CD4-positive, alpha-beta T cell treated with Interleukin-17A for 4 hours (primary cell): ENCODE measurements around the gene FAM162A.
"Not testable (repeated sequence)": the region's sequence is repeated elsewhere in the genome, so short reads cannot be mapped to it uniquely, and the experiment has no call there.

Experiments used
- DNase-seq: peaks from one replicate; pipeline ENCODE4 v3.0.0-alpha.2; 2020; ENCODE audit warnings: mixed read lengths

Gene FAM162A

GRCh38 chr3:122421836-122422235, 37.9 kb downstream of the FAM162A start:
- no peak for DNase-seq

DNA sequence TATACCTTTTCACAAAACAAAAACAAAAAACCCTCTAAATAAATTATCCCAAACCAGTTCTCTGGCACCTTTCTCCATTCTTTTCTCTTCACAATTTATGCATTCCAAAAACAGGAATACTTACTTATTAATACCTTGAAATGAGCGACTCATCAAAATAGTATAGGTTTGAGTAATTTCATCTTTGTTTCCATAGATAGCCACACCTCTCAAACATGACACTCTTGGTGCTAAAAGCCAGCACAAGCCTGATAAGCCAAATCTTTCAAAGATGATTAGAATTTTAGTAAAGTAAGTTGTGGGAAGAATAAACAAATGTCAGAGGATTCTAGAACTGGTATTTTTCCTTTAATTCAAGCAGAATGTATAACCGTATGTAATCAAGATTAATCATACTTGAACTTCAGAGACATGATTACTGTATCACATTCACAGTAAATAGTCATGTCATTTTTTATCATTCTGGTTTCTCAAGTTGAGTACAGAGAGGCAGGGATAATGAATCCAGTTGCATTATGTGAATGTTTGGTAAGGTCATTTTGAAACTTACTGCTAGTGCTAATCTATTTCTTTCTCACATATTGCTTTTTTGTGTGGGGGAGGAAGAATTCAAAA, 44.0 kb downstream of the FAM162A start:
- no peak for DNase-seq

GRCh38 chr3:122430371-122430770, 46.4 kb downstream of the FAM162A start:
- DNase-seq: no peak

DNA sequence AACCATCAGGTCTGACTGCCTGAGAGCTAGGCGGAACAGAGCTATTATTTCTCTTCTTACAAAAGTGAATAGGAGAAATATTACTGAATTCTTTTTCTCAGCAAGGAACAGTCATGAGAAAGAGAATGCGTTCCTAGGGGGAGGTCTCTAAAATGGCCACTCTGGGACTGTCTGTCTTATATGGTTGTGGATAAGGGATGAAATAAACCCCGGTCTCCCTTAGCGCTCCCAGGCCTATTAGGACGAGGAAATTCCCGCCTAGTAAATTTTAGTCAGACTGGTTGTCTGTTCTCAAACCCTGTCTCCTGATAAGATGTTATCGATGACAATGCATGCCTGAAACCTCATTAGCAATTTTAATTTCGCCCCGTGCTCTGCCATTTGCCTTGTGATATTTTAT, 52.0 kb downstream of the FAM162A start:
- no peak for DNase-seq

DNA sequence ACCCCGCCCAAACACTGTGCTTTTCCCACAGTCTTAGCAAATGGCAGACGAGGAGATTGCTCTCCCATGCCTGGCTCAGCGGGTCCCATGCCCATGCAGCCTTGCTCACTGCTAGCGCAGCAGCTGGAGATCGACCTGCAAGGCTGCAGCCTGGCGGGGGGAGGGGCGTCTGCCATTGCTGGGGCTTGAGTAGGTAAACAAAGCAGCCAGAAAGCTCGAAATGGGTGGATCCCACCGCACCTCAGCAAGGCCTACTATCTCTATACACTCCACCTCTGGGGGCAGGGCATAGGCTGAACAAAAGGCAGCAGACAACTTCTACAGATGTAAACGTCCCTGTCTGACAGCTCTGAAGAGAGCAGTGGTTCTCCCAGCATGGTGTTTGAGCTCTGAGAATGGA, 59.1 kb downstream of the FAM162A start:
- DNase-seq: no peak

GRCh38 chr3:122443762-122444490, 59.9 kb downstream of the FAM162A start:
- DNase-seq: not testable (repeated sequence)

DNA sequence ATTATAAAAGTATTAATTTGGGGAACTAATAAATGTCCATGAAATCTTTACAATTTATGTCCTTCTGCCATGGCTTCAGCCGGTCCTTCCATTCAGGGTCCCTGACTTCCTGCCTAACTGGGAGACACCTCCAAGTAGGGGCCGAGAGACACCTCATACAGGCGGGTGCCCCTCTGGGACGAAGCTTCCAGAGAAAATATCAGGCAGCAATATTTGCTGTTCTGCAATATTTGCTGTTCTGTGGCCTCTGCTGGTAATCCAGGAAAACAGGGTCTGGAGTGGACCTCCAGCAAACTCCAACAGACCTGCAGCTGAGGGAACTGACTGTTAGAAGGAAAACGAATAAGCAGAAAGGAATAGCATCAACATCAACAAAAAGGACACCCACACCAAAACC, 60.5 kb downstream of the FAM162A start:
- not testable (repeated sequence) for DNase-seq

DNA sequence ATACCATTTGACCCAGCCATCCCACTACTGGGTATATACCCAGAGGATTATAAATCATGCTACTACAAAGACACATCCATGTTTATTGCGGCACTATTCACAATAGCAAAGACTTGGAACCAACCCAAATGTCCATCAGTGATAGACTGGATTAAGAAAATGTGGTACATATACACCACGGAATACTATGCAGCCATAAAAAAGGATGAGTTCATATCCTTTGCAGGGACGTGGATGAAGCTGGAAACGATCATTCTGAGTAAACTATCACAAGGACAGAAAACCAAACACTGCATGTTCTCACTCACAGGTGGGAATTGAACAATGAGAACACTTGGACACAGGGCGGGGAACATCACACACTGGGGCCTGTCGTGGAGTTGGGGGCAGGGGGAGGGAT, 64.2 kb downstream of the FAM162A start:
- not testable (repeated sequence) for DNase-seq

DNA sequence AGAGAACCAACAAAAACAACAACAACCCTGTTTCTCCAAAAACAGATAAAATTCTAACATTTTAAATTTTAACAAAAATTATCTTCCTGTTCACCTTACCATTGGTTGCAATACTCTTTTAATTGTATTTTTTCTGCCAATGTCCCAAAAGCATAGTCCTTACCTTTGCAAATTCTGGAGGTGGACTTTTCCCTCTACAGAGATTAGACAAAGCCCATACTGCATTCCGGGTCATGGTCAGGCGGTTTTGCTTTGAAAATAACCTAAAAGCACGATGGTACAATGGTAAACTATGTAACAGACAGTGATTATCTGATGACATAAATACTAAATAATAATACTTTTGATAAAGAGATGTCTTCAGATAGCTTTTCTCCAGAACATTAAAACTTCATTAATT, 67.4 kb downstream of the FAM162A start:
- DNase-seq: no peak

DNA sequence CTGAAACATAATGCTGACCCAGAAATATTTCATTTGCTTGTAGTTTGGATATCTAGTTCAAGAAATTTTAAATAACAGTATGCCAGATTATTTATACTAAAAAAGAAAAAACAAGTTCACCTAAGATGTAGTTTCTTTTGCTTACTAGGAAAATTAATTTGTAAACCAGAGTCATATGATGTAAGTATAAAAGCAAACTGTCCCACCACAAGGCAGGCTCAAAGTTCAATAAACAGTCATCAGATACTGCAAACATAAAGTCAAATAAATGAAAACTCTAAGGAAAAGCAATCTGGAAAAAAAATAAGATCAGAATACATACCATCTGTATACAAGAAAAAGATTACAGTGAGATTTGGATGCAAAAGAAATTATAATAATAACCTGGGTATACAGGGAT, 72.1 kb downstream of the FAM162A start:
- DNase-seq: no peak

DNA sequence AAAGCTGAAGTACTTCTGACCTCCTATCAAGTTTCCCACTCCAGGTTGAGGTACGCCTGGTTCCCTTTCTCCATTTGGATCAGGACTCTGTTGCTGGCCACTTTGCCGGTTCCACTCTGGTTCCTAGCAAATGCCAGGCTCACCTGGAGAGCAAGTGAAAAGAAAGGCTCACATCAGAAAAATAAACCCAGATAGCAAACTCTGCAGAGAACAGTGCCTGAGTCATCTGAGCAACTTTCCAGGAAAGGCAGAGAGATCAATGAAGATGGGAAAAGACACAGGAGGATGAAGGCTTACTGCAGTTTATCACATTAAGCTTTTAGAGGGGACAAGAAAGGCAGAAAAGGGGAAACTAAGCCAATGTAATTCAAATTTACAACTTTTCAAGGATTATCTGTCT, 73.7 kb downstream of the FAM162A start:
- no peak for DNase-seq

DNA sequence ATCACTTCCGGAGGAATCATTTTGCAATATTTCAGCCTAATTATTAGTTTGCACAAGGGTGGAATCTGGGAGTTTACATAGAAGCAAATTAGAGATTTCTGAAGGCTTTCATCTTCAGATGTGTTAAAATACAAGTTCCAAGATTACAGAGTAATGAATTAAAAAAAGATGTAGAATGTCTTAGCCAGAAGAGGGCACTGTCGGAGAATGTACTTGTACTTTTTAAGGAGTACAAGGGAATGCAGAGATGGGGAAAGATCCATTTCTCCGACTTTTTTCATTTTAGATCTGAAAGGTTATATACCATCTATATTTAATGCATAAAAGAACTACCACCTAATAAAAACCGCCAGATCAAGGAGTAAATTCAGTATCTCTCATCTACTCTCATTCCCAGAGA, 75.0 kb downstream of the FAM162A start:
- DNase-seq: no peak

- no peak for DNase-seq
Observed at GRCh38 chr3:122461806-122462205, 77.8 kb downstream of the FAM162A start.
